ENCODE measurements around the gene GRAMD1B.

- TF ChIP-seq, protein P1, sequence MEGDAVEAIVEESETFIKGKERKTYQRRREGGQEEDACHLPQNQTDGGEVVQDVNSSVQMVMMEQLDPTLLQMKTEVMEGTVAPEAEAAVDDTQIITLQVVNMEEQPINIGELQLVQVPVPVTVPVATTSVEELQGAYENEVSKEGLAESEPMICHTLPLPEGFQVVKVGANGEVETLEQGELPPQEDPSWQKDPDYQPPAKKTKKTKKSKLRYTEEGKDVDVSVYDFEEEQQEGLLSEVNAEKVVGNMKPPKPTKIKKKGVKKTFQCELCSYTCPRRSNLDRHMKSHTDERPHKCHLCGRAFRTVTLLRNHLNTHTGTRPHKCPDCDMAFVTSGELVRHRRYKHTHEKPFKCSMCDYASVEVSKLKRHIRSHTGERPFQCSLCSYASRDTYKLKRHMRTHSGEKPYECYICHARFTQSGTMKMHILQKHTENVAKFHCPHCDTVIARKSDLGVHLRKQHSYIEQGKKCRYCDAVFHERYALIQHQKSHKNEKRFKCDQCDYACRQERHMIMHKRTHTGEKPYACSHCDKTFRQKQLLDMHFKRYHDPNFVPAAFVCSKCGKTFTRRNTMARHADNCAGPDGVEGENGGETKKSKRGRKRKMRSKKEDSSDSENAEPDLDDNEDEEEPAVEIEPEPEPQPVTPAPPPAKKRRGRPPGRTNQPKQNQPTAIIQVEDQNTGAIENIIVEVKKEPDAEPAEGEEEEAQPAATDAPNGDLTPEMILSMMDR (IDR thresholded peaks at IDR 0.05), result no peak
- TF ChIP-seq POLR2AphosphoS5 (IDR thresholded peaks at IDR 0.05), result no peak
- no peak for TF ChIP-seq POLR2A (IDR thresholded peaks at IDR 0.05)
Observed at GRCh38 chr11:123527526-123527925, 97.5 kb downstream of the GRAMD1B start.
